GM12878 (cell line): Measurements from ENCODE around the gene RANBP9. TPM values are rescaled to one million over a fixed set of nuclear protein-coding genes. Genes with fewer than 3 reads are reported as not detected.

Experiments
- ATAC-seq: fragments of 200-7000 bp; cut with Tn5 transposase; 3 replicates; pipeline ENCODE4 v1.9.1; 2020; ENCODE audit warnings: mild to moderate bottlenecking, moderate library complexity
- BruUV-seq: library from RNA; stranded (reverse); fragments of 400-500 nt; replicated peaks from 2 replicates; lab custom pipeline; 2021; lab: Mats Ljungman, UMichigan
- CTCF ChIA-PET: fragments of 300-600 bp; sonication (Branson Sonifier 250); formaldehyde crosslinking; extraction: SDS; loops from one replicate; lab custom pipeline; 2021; ENCODE audit warnings: inconsistent platforms; lab: Yijun Ruan, JAX
- POLR2A ChIA-PET: fragments of 350-600 bp; formaldehyde crosslinking; extraction: SDS; loops from one replicate; lab custom pipeline; 2021; ENCODE audit warnings: inconsistent platforms; lab: Charles Lee
- RAD21 ChIA-PET: fragments of 300-600 bp; sonication (Branson Sonifier 250); formaldehyde crosslinking; loops from one replicate; lab custom pipeline; 2023; ENCODE audit warnings: antibody characterized with exemption; ENCODE audit not compliant: unreplicated experiment; lab: Charles Lee
- SMC1A ChIA-PET: fragments of 300-600 bp; sonication (Branson Sonifier 250); formaldehyde crosslinking; loops from one replicate; lab custom pipeline; 2023; ENCODE audit not compliant: unreplicated experiment, uncharacterized antibody; lab: Charles Lee
- DNase-seq: peaks from one replicate; pipeline ENCODE4 v3.0.0-alpha.2; 2011; ENCODE audit warnings: low read depth, low spot score
- FAIRE-seq: peaks from 3 replicates; lab custom pipeline; 2011; peaks lifted over from hg19 to GRCh38; lab: Jason Lieb, UNC
- H2AFZ ChIP-seq: 2 replicates; pipeline ENCODE4 v1.6.0; 2011; ENCODE audit warnings: low read depth, low read length, control low read depth; ENCODE audit not compliant: control insufficient read depth
- H3K27ac ChIP-seq: 2 replicates; pipeline ENCODE4 v1.5.1; 2011; ENCODE audit warnings: control low read depth; ENCODE audit not compliant: control insufficient read depth, insufficient read depth
- H3K27me3 ChIP-seq, 2 experiments: replicated peaks in 1 of 2; 2 replicates each; pipeline versions ENCODE4 v1.6.0 to v1.6.1; 2011; ENCODE audit warnings: low read length in 1 of 2; ENCODE audit not compliant: control insufficient read depth in 2 of 2, insufficient read depth in 2 of 2
- H3K36me3 ChIP-seq, 2 experiments: 2 replicates each; pipeline ENCODE4 v1.5.1; 2011; ENCODE audit warnings: low read length in 1 of 2; ENCODE audit not compliant: control insufficient read depth in 2 of 2, insufficient read depth in 2 of 2
- H3K4me1 ChIP-seq: 2 replicates; pipeline ENCODE4 v1.6.1; 2011; ENCODE audit warnings: mild to moderate bottlenecking, low read length, moderate library complexity, mixed read lengths; ENCODE audit not compliant: control insufficient read depth, insufficient read depth
- H3K4me2 ChIP-seq: 2 replicates; pipeline ENCODE4 v1.6.0; 2011; ENCODE audit warnings: control low read depth; ENCODE audit not compliant: control insufficient read depth, insufficient read depth
- H3K4me3 ChIP-seq: fragments of 200-600 bp; sonication (generic); 2 replicates; pipeline ENCODE4 v1.5.1; 2016
- H3K79me2 ChIP-seq: 2 replicates; pipeline ENCODE4 v1.6.0; 2011; ENCODE audit warnings: low read length; ENCODE audit not compliant: control insufficient read depth, insufficient read depth
- H3K9ac ChIP-seq: 2 replicates; pipeline ENCODE4 v1.8.0; 2011; ENCODE audit warnings: low read length, control low read depth, mixed read lengths; ENCODE audit not compliant: control insufficient read depth, insufficient read depth
- H3K9me3 ChIP-seq: replicated peaks from 3 replicates; pipeline ENCODE4 v1.5.1; 2011; ENCODE audit warnings: mild to moderate bottlenecking, low read length; ENCODE audit not compliant: control insufficient read depth, insufficient read depth
- H4K20me1 ChIP-seq: 2 replicates; pipeline ENCODE4 v1.6.0; 2011; ENCODE audit not compliant: control insufficient read depth, insufficient read depth
- CBX5 ChIP-seq: sonication (generic); IDR thresholded peaks from 2 replicates; pipeline ENCODE4 v1.6.1; 2016; ENCODE audit warnings: low read depth, moderate library complexity, mild to moderate bottlenecking, inconsistent platforms
- EGR1 ChIP-seq, 2 experiments: IDR thresholded peaks; 1 replicate in 1 of 2; 2 replicates in 1 of 2; pipeline ENCODE4 v1.6.1; 2011 to 2012; ENCODE audit warnings: low read depth in 2 of 2, low read length in 2 of 2, borderline replicate concordance in 1 of 2, mild to moderate bottlenecking in 1 of 2, moderate library complexity in 1 of 2
- JUNB ChIP-seq: IDR thresholded peaks from 2 replicates; pipeline ENCODE4 v1.6.1; 2016; ENCODE audit warnings: antibody characterized with exemption, mild to moderate bottlenecking
- MTA3 ChIP-seq: IDR thresholded peaks from 2 replicates; pipeline ENCODE4 v1.6.1; 2012; ENCODE audit warnings: low read length, inconsistent platforms, borderline replicate concordance
- MYB ChIP-seq: fragments of 150-350 bp; IDR thresholded peaks from 2 replicates; pipeline ENCODE4 v1.6.1; 2014; ENCODE audit warnings: mild to moderate bottlenecking, low read depth, low read length, borderline replicate concordance
- POLR2AphosphoS2 ChIP-seq: IDR thresholded peaks from 2 replicates; pipeline ENCODE4 v1.6.1; 2011; ENCODE audit warnings: low read depth, mild to moderate bottlenecking, low read length, improper control_type of control experiment, moderate library complexity
- RELA ChIP-seq: fragments of 450-650 bp; IDR thresholded peaks from 2 replicates; pipeline ENCODE4 v1.8.0; 2014; ENCODE audit warnings: borderline replicate concordance; ENCODE audit not compliant: partially characterized antibody
- RUNX3 ChIP-seq: IDR thresholded peaks from 2 replicates; pipeline ENCODE4 v1.6.1; 2012; ENCODE audit warnings: low read length, inconsistent platforms
- SMAD1 ChIP-seq: fragments of 450-650 bp; IDR thresholded peaks from 2 replicates; pipeline ENCODE4 v1.6.1; 2018; ENCODE audit warnings: mild to moderate bottlenecking, low read depth; ENCODE audit not compliant: partially characterized antibody
- SPI1 ChIP-seq: IDR thresholded peaks from 2 replicates; pipeline ENCODE4 v1.6.1; 2011; ENCODE audit warnings: low read depth, mild to moderate bottlenecking, low read length, moderate library complexity, borderline replicate concordance; ENCODE audit not compliant: insufficient read depth
- WGBS: methylation state at CpG from one replicate; pipeline ENCODE4 v1.1.6; 2016; ENCODE audit warnings: low lambda C conversion rate; ENCODE audit not compliant: insufficient replicate concordance, insufficient coverage; ENCODE audit errors: missing lambda C conversion rate; 5-methylcytosine and 5-hydroxymethylcytosine counted together
- in situ Hi-C: fragments of 300-500 bp; cut with MboI; formaldehyde crosslinking; loops from 9 replicates; pipeline ENCODE4 v1.14.3; 2018; ENCODE audit warnings: mixed read lengths
- intact Hi-C: fragments of 100-400 bp; cut with micrococcal nuclease; formaldehyde crosslinking; loops from one replicate; pipeline ENCODE4 v1.14.2; 2022; ENCODE audit not compliant: unreplicated experiment
- polyA plus RNA-seq, 11 experiments: library from polyadenylated mRNA; depleted of rRNA in 4 of 11; unstranded in 6 of 11; stranded (reverse) in 5 of 11; fragments of >200 nt; fragmentation: Nextera tagmentation in 4 of 11; fragmentation: Illumina TruSeq in 1 of 11; extraction: Ambion mirVana in 4 of 11; extraction: Trizol in 1 of 11; gene quantifications; 1 replicate in 1 of 11; 2 replicates in 10 of 11; pipeline versions ENCODE4 v1.2.1 to v1.2.3, GENCODE V29; 2011 to 2016; ENCODE audit warnings: inconsistent platforms in 2 of 11, missing spikeins in 2 of 11, low read depth in 1 of 11
- total RNA-seq, 4 experiments: library from RNA; depleted of rRNA in 3 of 4; stranded (reverse); fragments of >200 nt in 3 of 4; fragmentation: Illumina TruSeq in 1 of 4; extraction: Trizol in 1 of 4; gene quantifications; 2 replicates each; pipeline versions ENCODE4 v1.2.1 to v1.2.3, GENCODE V29; 2013 to 2021
- TF ChIP-seq, protein P1 (sequence below): fragments of 450-650 bp; formaldehyde crosslinking; IDR thresholded peaks from 2 replicates; pipeline ENCODE4 v1.4.0; 2022; ENCODE audit warnings: mild to moderate bottlenecking, moderate library complexity

RANBP9 gene
- total and polyA plus RNA-seq, 10 of the 15 experiments (the other 5 are each of a cell fraction or from before 2014, with no cell fraction given) = 3.7 to 43.1 (median 16.2) TPM

DNA sequence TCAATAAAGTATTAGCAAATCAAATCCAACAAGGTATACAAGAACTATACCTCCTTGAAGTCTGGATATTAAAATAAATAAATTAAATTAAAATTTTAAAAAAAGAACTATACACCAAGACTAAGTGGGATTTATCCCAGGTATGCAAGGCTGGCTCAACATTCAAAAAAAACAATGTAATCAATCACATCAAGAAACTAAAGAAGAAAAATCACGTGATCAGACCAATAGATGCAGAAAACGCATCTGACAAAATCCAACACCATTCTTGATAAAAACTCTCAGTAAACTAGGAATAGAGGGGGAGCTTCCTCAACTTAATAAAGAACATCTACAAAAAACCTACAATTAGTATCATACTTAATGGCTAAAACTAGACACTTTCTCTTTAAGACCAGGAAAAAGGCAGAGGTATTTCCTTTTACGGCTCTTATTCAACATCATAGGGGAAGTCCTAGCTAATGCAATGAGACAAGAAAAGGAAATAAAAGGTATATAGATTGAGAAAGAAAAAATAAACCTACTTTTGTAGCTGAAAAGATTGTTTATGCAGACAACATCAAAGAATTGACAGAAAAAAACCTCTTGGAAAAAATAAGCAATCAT, 35.0 kb downstream of the RANBP9 start:
- ATAC-seq (no peak), DNase-seq (no peak), FAIRE-seq (no peak)
- intact Hi-C loops = no loop called here
- Histone ChIP-seq H3K4me2 (no peak overlapping the region), H3K36me3 (peaks cover 0 to 1% of the 10 kb centered on the region in 2 experiments; a peak in 1 of 4 replicates), H3K4me3 (no peak overlapping the region), H3K79me2 (peaks cover 50% of the 10 kb centered on the region), H3K27me3 (no peaks in the 10 kb centered on the region), H3K9ac (no peak overlapping the region), H3K4me1 (peaks cover 7% of the 10 kb centered on the region), H2AFZ (no peak overlapping the region), H3K9me3 (peaks cover 2% of the 10 kb centered on the region; the same call in 2 of the 3 replicates), H3K27ac (no peak overlapping the region), H4K20me1 (no peaks in the 10 kb centered on the region)
- TF ChIP-seq CBX5 (no peak), EGR1 (IDR thresholded peaks at IDR 0.05; ENCODE audit: borderline replicate concordance in 1 of 2, low read depth in 2 of 2, low read length in 2 of 2) (no peak), SMAD1 (no peak), RELA (no peak), RUNX3 (no peak), MYB (no peak), SPI1 (no peak), JUNB (no peak), POLR2AphosphoS2 (no peak), MTA3 (no peak)
- TF ChIP-seq, protein P1, sequence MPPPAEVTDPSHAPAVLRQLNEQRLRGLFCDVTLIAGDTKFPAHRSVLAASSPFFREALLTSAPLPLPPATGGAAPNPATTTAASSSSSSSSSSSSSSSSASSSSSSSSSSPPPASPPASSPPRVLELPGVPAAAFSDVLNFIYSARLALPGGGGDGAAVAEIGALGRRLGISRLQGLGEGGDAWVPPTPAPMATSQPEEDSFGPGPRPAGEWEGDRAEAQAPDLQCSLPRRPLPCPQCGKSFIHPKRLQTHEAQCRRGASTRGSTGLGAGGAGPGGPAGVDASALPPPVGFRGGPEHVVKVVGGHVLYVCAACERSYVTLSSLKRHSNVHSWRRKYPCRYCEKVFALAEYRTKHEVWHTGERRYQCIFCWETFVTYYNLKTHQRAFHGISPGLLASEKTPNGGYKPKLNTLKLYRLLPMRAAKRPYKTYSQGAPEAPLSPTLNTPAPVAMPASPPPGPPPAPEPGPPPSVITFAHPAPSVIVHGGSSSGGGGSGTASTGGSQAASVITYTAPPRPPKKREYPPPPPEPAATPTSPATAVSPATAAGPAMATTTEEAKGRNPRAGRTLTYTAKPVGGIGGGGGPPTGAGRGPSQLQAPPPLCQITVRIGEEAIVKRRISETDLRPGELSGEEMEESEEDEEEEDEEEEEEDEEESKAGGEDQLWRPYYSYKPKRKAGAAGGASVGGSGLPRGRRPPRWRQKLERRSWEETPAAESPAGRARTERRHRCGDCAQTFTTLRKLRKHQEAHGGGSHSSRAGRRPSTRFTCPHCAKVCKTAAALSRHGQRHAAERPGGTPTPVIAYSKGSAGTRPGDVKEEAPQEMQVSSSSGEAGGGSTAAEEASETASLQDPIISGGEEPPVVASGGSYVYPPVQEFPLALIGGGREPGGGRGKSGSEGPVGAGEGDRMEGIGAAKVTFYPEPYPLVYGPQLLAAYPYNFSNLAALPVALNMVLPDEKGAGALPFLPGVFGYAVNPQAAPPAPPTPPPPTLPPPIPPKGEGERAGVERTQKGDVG (CRISPR knock-in tag) = no peak
- CTCF ChIA-PET = interaction anchor here (0.7 to 1.0 kb wide), 2 partner anchors 32 to 107 kb away, joined by 3 to 4 read pairs; no protein-coding TSS in a partner anchor
- 96% methylated on average over 3 of the region's 3 CpGs for WGBS
- SMC1A ChIA-PET = interaction anchor here (1.0 kb wide), 1 partner anchor 390 kb away, joined by 3 read pairs; no protein-coding TSS in a partner anchor
- RAD21 ChIA-PET = no interaction called here
- no TSS peak for BruUV-seq
- in situ Hi-C loops = no loop called here
- POLR2A ChIA-PET = no interaction called here
